Heart left ventricle (tissue), 16 donors: ENCODE data around the gene SCML1. TPM values are rescaled to one million over a fixed set of nuclear protein-coding genes. Genes with fewer than 3 reads are reported as not detected.

ENCODE experiments used
- ATAC-seq, 4 donors: fragments of 200-7000 bp; cut with Tn5 transposase; one replicate each; pipeline ENCODE4 v1.9.1; 2020 to 2022; ENCODE audit warnings: moderate library complexity in 4 of 4, mild to moderate bottlenecking in 3 of 4, moderate number of reproducible peaks in 1 of 4
- DNase-seq, 5 donors: peaks; one replicate each; pipeline ENCODE4 v3.0.0-alpha.2; 2020
- H3K27ac ChIP-seq, 12 donors: fragments of 200-600 bp; sonication (generic) in 4 of 12; one replicate each; pipeline versions ENCODE4 v1.5.0 to v1.8.0; 2016 to 2022; ENCODE audit warnings: mild to moderate bottlenecking in 2 of 12
- H3K27me3 ChIP-seq, 9 donors: fragments of 200-600 bp; sonication (generic) in 2 of 9; one replicate each; pipeline versions ENCODE4 v1.5.1 to v1.8.0; 2016 to 2022; ENCODE audit warnings: mild to moderate bottlenecking in 3 of 9
- H3K36me3 ChIP-seq, 9 donors: fragments of 200-600 bp; sonication (generic) in 2 of 9; one replicate each; pipeline versions ENCODE4 v1.5.0 to v1.8.0; 2018 to 2022; ENCODE audit warnings: mild to moderate bottlenecking in 2 of 9
- H3K4me1 ChIP-seq, 12 donors: fragments of 200-600 bp; sonication (generic) in 4 of 12; one replicate each; pipeline versions ENCODE4 v1.5.0 to v1.8.0; 2016 to 2022; ENCODE audit warnings: mild to moderate bottlenecking in 3 of 12
- H3K4me3 ChIP-seq, 12 donors: fragments of 200-600 bp; sonication (generic) in 4 of 12; one replicate each; pipeline versions ENCODE4 v1.5.0 to v1.8.0; 2017 to 2022; ENCODE audit warnings: mild to moderate bottlenecking in 9 of 12, moderate library complexity in 4 of 12
- H3K9me3 ChIP-seq, 12 donors: fragments of 200-600 bp; sonication (generic) in 4 of 12; one replicate each; pipeline versions ENCODE4 v1.5.0 to v1.8.0; 2016 to 2022; ENCODE audit warnings: mild to moderate bottlenecking in 1 of 12
- CTCF ChIP-seq, 12 donors: fragments of 200-600 bp; sonication (generic) in 4 of 12; IDR thresholded peaks; one replicate each; pipeline versions ENCODE4 v1.5.0 to v1.8.0; 2018 to 2022; ENCODE audit warnings: antibody characterized with exemption in 12 of 12, mild to moderate bottlenecking in 5 of 12
- POLR2A ChIP-seq, 2 donors: fragments of 450-650 bp; IDR thresholded peaks; one replicate each; pipeline ENCODE4 v1.6.1; 2017; ENCODE audit warnings: antibody characterized with exemption in 2 of 2, mild to moderate bottlenecking in 2 of 2, moderate library complexity in 2 of 2
- WGBS, 4 donors: extraction: QIAGEN DNeasy Blood & Tissue Kit in 2 of 4; methylation state at CpG; one replicate each; pipeline versions ENCODE4 v1.1.5 to v1.1.7; 2013 to 2018; 5-methylcytosine and 5-hydroxymethylcytosine counted together
- intact Hi-C, 10 donors: fragments of 100-400 bp; cut with DNase I; formaldehyde crosslinking; loops; one replicate each; pipeline versions ENCODE4 v1.11.1 to v1.14.2; 2022
- polyA plus RNA-seq, 2 donors: library from polyadenylated mRNA; stranded (reverse); fragments of 200-250 nt; gene quantifications; one replicate each; pipeline ENCODE4 v1.2.3, GENCODE V29; 2013
- total RNA-seq, 9 donors: library from RNA; depleted of rRNA in 2 of 9; stranded (reverse); fragments of >200 nt in 2 of 9; fragmentation: NEBNext Ultra II Directional in 3 of 9; extraction: Animal tissue kit (Norgen Biotek cat#: 25700) in 3 of 9; gene quantifications; one replicate each; pipeline versions ENCODE4 v1.1.0 to v1.2.4, GENCODE V29; 2016 to 2023
- donor health status: ischemic (EF 13 %, LVEDD 7.1; RV severe dilation, severe dysfunction).
- donor health status: healthy with polysubstance abuse.
- donor health status: DM: no; HTN: yes; CAD: no.
- donor health status: DM: no; HTN: no; CAD: no.
- donor health status: ischemic (EF 25% LVEDD 6.9; RV normal size, moderate dysfunction).
- donor health status: ischemic (EF 25% LVEDD 5.7; RV mildly dilated, moderate dysfunction).
- donor health status: healthy.
- donor health status: DM: yes; HTN: yes; CAD: no.
- donor health status: ischemic (EF 35%, LVEDD 5.7; RV mildly dilated, moderate dysfunction).
- donor health status: nonischemic (EF 11% LVEDD 7.7; RV severe dilation, severe dysfunction).
- donor health status: DM: yes; HTN: yes; CAD: no.
- donor health status: PGD.
- donor health status: ischemic (EF 29% LVEDD 5.4; RV normal size, mild dysfunction).
- donor health status: nonischemic (EF 23%, LVEDD 6.1; RV moderate dilation, normal function).

The SCML1 gene
- total and polyA plus RNA-seq, 11 donors = 4.1 to 9.9 (median 7.2) TPM

GRCh38 chrX:17737710-17737985 lies 355 bp downstream of the SCML1 start:
- intact Hi-C loops = no loop called here
- H3K9me3 ChIP-seq = no peaks in the 10 kb centered on the region
- ATAC-seq (peak in 1 of 4 donors; percentile 2), DNase-seq (no peak)
- H3K4me1 ChIP-seq = peaks cover 0 to 11% (median 2%) of the 10 kb centered on the region in 12 donors
- peak overlapping the region; percentile 29 to 93 (median 88) for H3K27ac ChIP-seq
- peak overlapping the region; percentile 44 to 82 (median 67) for H3K4me3 ChIP-seq
- WGBS, 4 donors = 0 to 37% (median 15%) methylated on average over 15 of the region's 15 CpGs
- peaks cover 0 to 16% (median 0%) of the 10 kb centered on the region in 9 donors for H3K27me3 ChIP-seq
- no peaks in the 10 kb centered on the region for H3K36me3 ChIP-seq
- no peak for TF ChIP-seq CTCF (IDR thresholded peaks at IDR 0.05)
- TF ChIP-seq POLR2A (IDR thresholded peaks at IDR 0.05) = no peak

- peaks cover 0 to 11% (median 2%) of the 10 kb centered on the region in 12 donors for H3K4me1 ChIP-seq
- DNase-seq (peak in 4 of 5 donors; percentile 24 to 58 (median 44)), ATAC-seq (peak in 3 of 4 donors; percentile 8 to 30 (median 24))
- intact Hi-C loops = no loop called here
- H3K9me3 ChIP-seq = no peaks in the 10 kb centered on the region
- WGBS, 4 donors = 2 to 44% (median 23%) methylated on average over 43 to 45 of the region's 45 CpGs
- peak overlapping the region; percentile 44 to 82 (median 67) for H3K4me3 ChIP-seq
- H3K36me3 ChIP-seq = no peaks in the 10 kb centered on the region
- H3K27ac ChIP-seq = peak overlapping the region; percentile 29 to 93 (median 88)
- H3K27me3 ChIP-seq = peaks cover 0 to 15% (median 0%) of the 10 kb centered on the region in 9 donors
- no peak for TF ChIP-seq CTCF (IDR thresholded peaks at IDR 0.05)
- TF ChIP-seq POLR2A (IDR thresholded peaks at IDR 0.05) = no peak
Observed at GRCh38 chrX:17737986-17738713, 857 bp downstream of the SCML1 start.

- 53 to 62% (median 56%) methylated on average over 6 of the region's 6 CpGs for WGBS, 4 donors
- peak overlapping the region in 4 of 12 donors; percentile 85 to 93 (median 92) for H3K27ac ChIP-seq
- intact Hi-C loops = no loop called here
- no peaks in the 10 kb centered on the region for H3K9me3 ChIP-seq
- no peaks in the 10 kb centered on the region for H3K36me3 ChIP-seq
- ATAC-seq (no peak), DNase-seq (no peak)
- H3K4me3 ChIP-seq = peak overlapping the region; percentile 44 to 82 (median 67)
- TF ChIP-seq POLR2A (IDR thresholded peaks at IDR 0.05) = no peak
- no peak for TF ChIP-seq CTCF (IDR thresholded peaks at IDR 0.05)
- peaks cover 0 to 8% (median 0%) of the 10 kb centered on the region in 9 donors for H3K27me3 ChIP-seq
- peaks cover 0 to 11% (median 2%) of the 10 kb centered on the region in 12 donors for H3K4me1 ChIP-seq
Observed at GRCh38 chrX:17738737-17739535, 1.6 kb downstream of the SCML1 start.
